ENCODE data around the gene OTOF. TPM values are rescaled to one million over a fixed set of nuclear protein-coding genes. Genes with fewer than 3 reads are reported as not detected.

The OTOF gene
- total RNA-seq, 1 experiment from 2014 or later = 0.10 TPM

Other genes with a start within 250 kb of the OTOF start
- gene HADHA, start 233.5 kb downstream of the OTOF start, total RNA-seq (2021; ENCODE audit: unreplicated experiment) = 101 TPM
- 65.5 TPM for gene HADHB, start 233.2 kb downstream of the OTOF start, total RNA-seq (2021; ENCODE audit: unreplicated experiment)
- 63.3 TPM for gene SELENOI, start 132.0 kb downstream of the OTOF start, total RNA-seq (2021; ENCODE audit: unreplicated experiment)
- not detected for gene ADGRF3, start 131.3 kb downstream of the OTOF start, total RNA-seq (2021; ENCODE audit: unreplicated experiment)
- gene DRC1, start 76.2 kb downstream of the OTOF start, total RNA-seq (2021; ENCODE audit: unreplicated experiment) = not detected
- gene CIB4, start 163.2 kb upstream of the OTOF start, total RNA-seq (2021; ENCODE audit: unreplicated experiment) = not detected
- gene KCNK3, start 214.6 kb upstream of the OTOF start, total RNA-seq (2021; ENCODE audit: unreplicated experiment) = 0.71 TPM

Measured in HCT116 (cell line).